Measurements from ENCODE around the gene RAB40C.

DNA sequence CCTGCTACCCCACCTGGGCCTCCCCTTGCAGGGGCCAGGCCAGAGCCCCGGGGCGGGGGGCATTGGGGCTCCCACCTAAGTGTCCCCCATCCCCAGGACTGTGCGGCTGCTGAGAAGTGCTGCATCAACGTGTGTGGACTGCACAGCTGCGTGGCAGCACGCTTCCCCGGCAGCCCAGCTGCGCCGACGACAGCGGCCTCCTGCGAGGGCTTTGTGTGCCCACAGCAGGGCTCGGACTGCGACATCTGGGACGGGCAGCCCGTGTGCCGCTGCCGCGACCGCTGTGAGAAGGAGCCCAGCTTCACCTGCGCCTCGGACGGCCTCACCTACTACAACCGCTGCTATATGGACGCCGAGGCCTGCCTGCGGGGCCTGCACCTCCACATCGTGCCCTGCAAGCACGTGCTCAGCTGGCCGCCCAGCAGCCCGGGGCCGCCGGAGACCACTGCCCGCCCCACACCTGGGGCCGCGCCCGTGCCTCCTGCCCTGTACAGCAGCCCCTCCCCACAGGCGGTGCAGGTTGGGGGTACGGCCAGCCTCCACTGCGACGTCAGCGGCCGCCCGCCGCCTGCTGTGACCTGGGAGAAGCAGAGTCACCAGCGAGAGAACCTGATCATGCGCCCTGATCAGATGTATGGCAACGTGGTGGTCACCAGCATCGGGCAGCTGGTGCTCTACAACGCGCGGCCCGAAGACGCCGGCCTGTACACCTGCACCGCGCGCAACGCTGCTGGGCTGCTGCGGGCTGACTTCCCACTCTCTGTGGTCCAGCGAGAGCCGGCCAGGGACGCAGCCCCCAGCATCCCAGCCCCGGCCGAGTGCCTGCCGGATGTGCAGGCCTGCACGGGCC lies 42.8 kb downstream of the RAB40C start:
- TF ChIP-seq, protein P1, sequence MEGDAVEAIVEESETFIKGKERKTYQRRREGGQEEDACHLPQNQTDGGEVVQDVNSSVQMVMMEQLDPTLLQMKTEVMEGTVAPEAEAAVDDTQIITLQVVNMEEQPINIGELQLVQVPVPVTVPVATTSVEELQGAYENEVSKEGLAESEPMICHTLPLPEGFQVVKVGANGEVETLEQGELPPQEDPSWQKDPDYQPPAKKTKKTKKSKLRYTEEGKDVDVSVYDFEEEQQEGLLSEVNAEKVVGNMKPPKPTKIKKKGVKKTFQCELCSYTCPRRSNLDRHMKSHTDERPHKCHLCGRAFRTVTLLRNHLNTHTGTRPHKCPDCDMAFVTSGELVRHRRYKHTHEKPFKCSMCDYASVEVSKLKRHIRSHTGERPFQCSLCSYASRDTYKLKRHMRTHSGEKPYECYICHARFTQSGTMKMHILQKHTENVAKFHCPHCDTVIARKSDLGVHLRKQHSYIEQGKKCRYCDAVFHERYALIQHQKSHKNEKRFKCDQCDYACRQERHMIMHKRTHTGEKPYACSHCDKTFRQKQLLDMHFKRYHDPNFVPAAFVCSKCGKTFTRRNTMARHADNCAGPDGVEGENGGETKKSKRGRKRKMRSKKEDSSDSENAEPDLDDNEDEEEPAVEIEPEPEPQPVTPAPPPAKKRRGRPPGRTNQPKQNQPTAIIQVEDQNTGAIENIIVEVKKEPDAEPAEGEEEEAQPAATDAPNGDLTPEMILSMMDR (conservative IDR thresholded peaks at IDR 0.05; ENCODE audit: low read depth, low read length) = no peak
- no peak for TF ChIP-seq EZH2 (IDR thresholded peaks at IDR 0.05; ENCODE audit: borderline replicate concordance, low read depth, low read length, poor library complexity, severe bottlenecking)
